OCI-LY1 (cell line): Measurements from ENCODE around the gene COMMD1.

ENCODE experiments used
- EZH2 ChIP-seq: fragments of 200-600 bp; sonication (generic), shearing (Covaris generic); IDR thresholded peaks from 2 replicates; pipeline ENCODE4 v1.8.0; 2017; ENCODE audit warnings: borderline replicate concordance, mixed run types, mild to moderate bottlenecking, antibody characterized with exemption, low read length, moderate library complexity, mixed read lengths
- TF ChIP-seq, protein P1 (sequence below): fragments of 200-600 bp; sonication (generic), shearing (Covaris generic); IDR thresholded peaks from 2 replicates; pipeline ENCODE4 v1.5.1; 2017; ENCODE audit warnings: mild to moderate bottlenecking, antibody characterized with exemption, low read length, moderate library complexity, mixed read lengths

DNA sequence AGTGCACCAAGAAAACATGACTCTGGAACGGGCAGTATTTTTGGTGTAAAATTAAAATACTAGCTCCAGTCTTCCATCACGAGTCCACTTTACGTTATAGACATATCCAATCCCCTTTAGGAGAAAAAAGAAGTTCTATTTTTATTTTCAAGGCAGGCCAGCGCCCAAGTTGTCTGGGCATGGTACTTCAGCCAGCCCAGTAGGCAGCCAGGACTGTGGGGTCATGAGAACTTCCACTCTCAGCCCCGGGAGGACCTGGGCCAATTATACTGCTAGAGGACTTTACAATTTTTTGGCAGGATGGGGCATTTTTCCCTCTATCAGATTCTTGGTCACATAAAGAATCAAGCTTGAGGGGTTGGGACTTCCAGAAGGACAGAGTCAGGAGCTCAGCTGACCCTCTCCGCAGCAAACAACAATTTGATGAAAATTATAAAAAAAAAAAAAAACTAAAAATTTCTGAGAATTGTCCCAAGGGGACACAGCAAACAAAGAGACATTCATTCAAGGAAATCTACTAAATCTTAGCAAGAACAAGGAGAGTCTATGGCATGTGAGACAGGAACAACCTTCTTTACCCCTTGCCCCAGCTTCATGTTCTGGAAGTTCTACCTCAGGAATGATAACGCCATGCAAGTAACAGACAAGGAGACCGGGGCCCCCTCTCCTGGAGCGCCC, 253.1 kb downstream of the COMMD1 start:
- TF ChIP-seq, protein P1, sequence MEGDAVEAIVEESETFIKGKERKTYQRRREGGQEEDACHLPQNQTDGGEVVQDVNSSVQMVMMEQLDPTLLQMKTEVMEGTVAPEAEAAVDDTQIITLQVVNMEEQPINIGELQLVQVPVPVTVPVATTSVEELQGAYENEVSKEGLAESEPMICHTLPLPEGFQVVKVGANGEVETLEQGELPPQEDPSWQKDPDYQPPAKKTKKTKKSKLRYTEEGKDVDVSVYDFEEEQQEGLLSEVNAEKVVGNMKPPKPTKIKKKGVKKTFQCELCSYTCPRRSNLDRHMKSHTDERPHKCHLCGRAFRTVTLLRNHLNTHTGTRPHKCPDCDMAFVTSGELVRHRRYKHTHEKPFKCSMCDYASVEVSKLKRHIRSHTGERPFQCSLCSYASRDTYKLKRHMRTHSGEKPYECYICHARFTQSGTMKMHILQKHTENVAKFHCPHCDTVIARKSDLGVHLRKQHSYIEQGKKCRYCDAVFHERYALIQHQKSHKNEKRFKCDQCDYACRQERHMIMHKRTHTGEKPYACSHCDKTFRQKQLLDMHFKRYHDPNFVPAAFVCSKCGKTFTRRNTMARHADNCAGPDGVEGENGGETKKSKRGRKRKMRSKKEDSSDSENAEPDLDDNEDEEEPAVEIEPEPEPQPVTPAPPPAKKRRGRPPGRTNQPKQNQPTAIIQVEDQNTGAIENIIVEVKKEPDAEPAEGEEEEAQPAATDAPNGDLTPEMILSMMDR = no peak
- TF ChIP-seq EZH2 = no peak
